K562 (cell line): ENCODE measurements around the gene DHRS3. TPM values are rescaled to one million over a fixed set of nuclear protein-coding genes. Genes with fewer than 3 reads are reported as not detected.

Experiments
- BRCA1 ChIP-seq, 2 experiments: fragments of 450-650 bp in 1 of 2; sonication (generic) in 1 of 2; formaldehyde crosslinking in 1 of 2; IDR thresholded peaks; 2 replicates each; pipeline versions ENCODE4 v1.5.0 to v1.6.1; 2017 to 2020; ENCODE audit warnings: mild to moderate bottlenecking in 1 of 2, missing genetic modification reagents in 1 of 2
- CBX2 ChIP-seq: fragments of 200-600 bp; sonication (generic); IDR thresholded peaks from one replicate; pipeline ENCODE4 v1.6.1; 2012; ENCODE audit warnings: mild to moderate bottlenecking, low read length, inconsistent platforms; ENCODE audit not compliant: insufficient read depth, poor library complexity, severe bottlenecking
- CREBBP ChIP-seq: IDR thresholded peaks from one replicate; pipeline ENCODE4 v1.6.1; 2012; ENCODE audit warnings: low read depth, mild to moderate bottlenecking, control low read depth, inconsistent platforms, low read length
- GTF2A2 ChIP-seq: IDR thresholded peaks from 2 replicates; pipeline ENCODE4 v1.6.1; 2016; ENCODE audit warnings: mild to moderate bottlenecking, missing genetic modification characterization, missing compliant biosample characterization
- HDAC1 ChIP-seq, 2 experiments: fragments of 450-650 bp; IDR thresholded peaks; 2 replicates each; pipeline ENCODE4 v1.6.1; 2016 to 2017; ENCODE audit warnings: inconsistent platforms in 1 of 2, mild to moderate bottlenecking in 1 of 2, moderate library complexity in 1 of 2
- HLTF ChIP-seq: fragments of 450-650 bp; IDR thresholded peaks from 2 replicates; pipeline ENCODE4 v1.6.1; 2016
- HNRNPK ChIP-seq: fragments of 200-400 bp; formaldehyde crosslinking; IDR thresholded peaks from one replicate; pipeline ENCODE4 v1.6.1; 2018; ENCODE audit warnings: mild to moderate bottlenecking, low read depth, low read length; ENCODE audit not compliant: poor library complexity, severe bottlenecking
- MCM7 ChIP-seq, 2 experiments: fragments of 450-650 bp; IDR thresholded peaks; 2 replicates each; pipeline ENCODE4 v1.6.1; 2016 to 2018
- RBM34 ChIP-seq: fragments of 200-400 bp; formaldehyde crosslinking; IDR thresholded peaks from 2 replicates; pipeline ENCODE4 v1.6.1; 2018; ENCODE audit warnings: low read length, borderline replicate concordance; ENCODE audit not compliant: insufficient read depth
- SMARCC2 ChIP-seq: fragments of 450-650 bp; IDR thresholded peaks from 2 replicates; pipeline ENCODE4 v1.6.1; 2017; ENCODE audit warnings: antibody characterized with exemption, moderate library complexity, mild to moderate bottlenecking, low read depth
- USF1 ChIP-seq: sonication (generic); formaldehyde crosslinking; IDR thresholded peaks from 2 replicates; pipeline ENCODE4 v1.9.0; 2022; ENCODE audit warnings: mild to moderate bottlenecking, missing genetic modification reagents
- YY1 ChIP-seq, 3 experiments: IDR thresholded peaks; 2 replicates each; pipeline ENCODE4 v1.6.1; 2011; ENCODE audit warnings: low read length in 2 of 3, mild to moderate bottlenecking in 2 of 3, moderate library complexity in 2 of 3, borderline replicate concordance in 1 of 3, control low read depth in 1 of 3, low read depth in 1 of 3; ENCODE audit not compliant: insufficient read depth in 3 of 3, insufficient replicate concordance in 2 of 3, control insufficient read depth in 1 of 3, insufficient read length in 1 of 3; ENCODE audit errors: extremely low read depth in 1 of 3
- ZKSCAN1 ChIP-seq: fragments of 150-350 bp; IDR thresholded peaks from 2 replicates; pipeline ENCODE4 v1.6.1; 2016; ENCODE audit warnings: low read depth, low read length
- ZNF174 ChIP-seq: fragments of 250-450 bp; sonication (Bioruptor Pico); IDR thresholded peaks from 2 replicates; pipeline ENCODE4 v1.4.0; 2020; ENCODE audit warnings: mild to moderate bottlenecking
- ZNF699 ChIP-seq: fragments of 250-450 bp; sonication (Bioruptor Pico); IDR thresholded peaks from 2 replicates; pipeline ENCODE4 v1.8.0; 2021; ENCODE audit warnings: mild to moderate bottlenecking, moderate library complexity; ENCODE audit not compliant: insufficient replicate concordance
- polyA plus RNA-seq, 8 experiments: library from polyadenylated mRNA; depleted of rRNA in 4 of 8; stranded (reverse) in 5 of 8; unstranded in 3 of 8; fragments of >200 nt; fragmentation: Nextera tagmentation in 2 of 8; fragmentation: Illumina TruSeq in 1 of 8; extraction: Ambion mirVana in 2 of 8; extraction: Trizol in 1 of 8; gene quantifications; 2 replicates each; pipeline versions ENCODE4 v1.2.1 to v1.2.3, GENCODE V29; 2011 to 2014; ENCODE audit warnings: inconsistent platforms in 1 of 8, missing spikeins in 1 of 8
- total RNA-seq, 7 experiments: library from RNA; depleted of rRNA in 6 of 7; stranded (reverse); fragments of >200 nt in 6 of 7; fragmentation: Illumina TruSeq in 2 of 7; extraction: Trizol in 2 of 7; gene quantifications; 2 replicates each; pipeline versions ENCODE4 v1.2.1 to v1.2.3, GENCODE V29; 2011 to 2021; ENCODE audit warnings: low replicate concordance in 1 of 7
- TF ChIP-seq, protein P1 (sequence below): fragments of 200-800 bp; sonication (Bioruptor generic); IDR thresholded peaks from 2 replicates; pipeline ENCODE4 v1.6.1; 2017; ENCODE audit warnings: missing genetic modification characterization, missing compliant biosample characterization

Gene DHRS3
- total and polyA plus RNA-seq, 9 of the 15 experiments (the other 6 are each of a cell fraction or from before 2014, with no cell fraction given), result 21.0 to 116 (median 58.7) TPM

DNA sequence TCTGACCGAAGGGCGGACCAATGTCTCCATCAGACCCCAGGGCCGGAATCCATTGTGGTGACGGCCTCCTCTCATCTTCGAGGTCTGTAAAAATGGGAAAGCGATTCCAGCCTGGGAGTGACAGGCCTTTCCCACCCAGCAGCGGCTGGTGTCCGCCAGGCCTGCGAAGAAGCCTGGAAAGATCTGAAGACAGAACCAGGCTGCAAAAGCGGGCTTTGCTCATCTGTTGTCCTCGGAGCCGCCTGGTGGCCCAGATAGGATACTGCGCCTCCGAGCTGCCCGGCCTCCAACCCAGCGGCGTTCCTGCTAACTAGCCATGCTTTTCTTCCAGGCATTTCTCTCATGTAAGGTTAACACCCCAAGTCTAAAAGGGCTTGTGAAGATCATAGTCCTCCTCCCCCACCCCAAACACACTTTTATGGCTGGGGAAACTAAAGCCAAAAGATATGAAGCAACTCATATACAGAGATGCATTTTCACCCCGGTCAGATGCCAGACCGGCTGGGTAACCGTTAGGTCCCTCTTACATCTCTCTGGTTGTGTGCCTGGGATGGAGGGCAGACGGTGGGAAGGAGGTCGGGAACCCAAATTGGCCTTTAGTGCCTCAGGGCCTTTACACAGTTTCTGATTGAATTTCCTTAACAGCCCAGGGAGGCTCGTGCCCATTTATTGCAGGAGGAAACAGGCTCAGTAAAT is 1.9 kb upstream of the DHRS3 start (continued):
- TF ChIP-seq RBM34, result no peak
- no peak for TF ChIP-seq MCM7 (IDR thresholded peaks at IDR 0.05)
- TF ChIP-seq HNRNPK, result no peak
- TF ChIP-seq ZKSCAN1, result peak; percentile 57; the same call in 1 of the 2 replicates
- TF ChIP-seq ZNF174, result no peak
- no peak for TF ChIP-seq ZNF699 (CRISPR knock-in tag)
- no peak for TF ChIP-seq CREBBP
- no peak for TF ChIP-seq HLTF
- no peak for TF ChIP-seq YY1 (IDR thresholded peaks at IDR 0.05; ENCODE audit: borderline replicate concordance in 1 of 3, control insufficient read depth in 1 of 3, extremely low read depth in 1 of 3, insufficient read depth in 3 of 3, insufficient read length in 1 of 3, insufficient replicate concordance in 2 of 3, low read depth in 1 of 3, low read length in 2 of 3)
- TF ChIP-seq HDAC1 (IDR thresholded peaks at IDR 0.05), result 0 out of 4 replicates have a peak, but pooled peaks of 1 of the 2 experiments have one; percentile 10
- TF ChIP-seq, protein P1, sequence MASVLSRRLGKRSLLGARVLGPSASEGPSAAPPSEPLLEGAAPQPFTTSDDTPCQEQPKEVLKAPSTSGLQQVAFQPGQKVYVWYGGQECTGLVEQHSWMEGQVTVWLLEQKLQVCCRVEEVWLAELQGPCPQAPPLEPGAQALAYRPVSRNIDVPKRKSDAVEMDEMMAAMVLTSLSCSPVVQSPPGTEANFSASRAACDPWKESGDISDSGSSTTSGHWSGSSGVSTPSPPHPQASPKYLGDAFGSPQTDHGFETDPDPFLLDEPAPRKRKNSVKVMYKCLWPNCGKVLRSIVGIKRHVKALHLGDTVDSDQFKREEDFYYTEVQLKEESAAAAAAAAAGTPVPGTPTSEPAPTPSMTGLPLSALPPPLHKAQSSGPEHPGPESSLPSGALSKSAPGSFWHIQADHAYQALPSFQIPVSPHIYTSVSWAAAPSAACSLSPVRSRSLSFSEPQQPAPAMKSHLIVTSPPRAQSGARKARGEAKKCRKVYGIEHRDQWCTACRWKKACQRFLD (CRISPR knock-in tag), result no peak
- TF ChIP-seq GTF2A2 (tag), result no peak
- TF ChIP-seq USF1 (CRISPR knock-in tag), result no peak
- TF ChIP-seq SMARCC2, result no peak
- TF ChIP-seq CBX2, result no peak
- no peak for TF ChIP-seq BRCA1 (IDR thresholded peaks at IDR 0.05)
- TF ChIP-seq BRCA1 (CRISPR knock-in tag; IDR thresholded peaks at IDR 0.05), result no peak
